GM19395 (cell line): ENCODE results near the gene CHD9.
A peak's percentile ranks its signal among the peaks of the same experiment; 100 is the strongest.
"Not testable (repeated sequence)": the region's sequence is repeated elsewhere in the genome, so short reads cannot be mapped to it uniquely, and the experiment has no call there.

ENCODE experiments used
- ATAC-seq: cut with Tn5 transposase; IDR thresholded peaks from one replicate; pipeline ENCODE4 v1.9.1; 2021; ENCODE audit warnings: mild to moderate bottlenecking, moderate library complexity; ENCODE audit not compliant: unreplicated experiment

Gene CHD9

GRCh38 chr16:53074296-53074695 lies 19.5 kb downstream of the CHD9 start:
- ATAC-seq, result not testable (repeated sequence)

DNA sequence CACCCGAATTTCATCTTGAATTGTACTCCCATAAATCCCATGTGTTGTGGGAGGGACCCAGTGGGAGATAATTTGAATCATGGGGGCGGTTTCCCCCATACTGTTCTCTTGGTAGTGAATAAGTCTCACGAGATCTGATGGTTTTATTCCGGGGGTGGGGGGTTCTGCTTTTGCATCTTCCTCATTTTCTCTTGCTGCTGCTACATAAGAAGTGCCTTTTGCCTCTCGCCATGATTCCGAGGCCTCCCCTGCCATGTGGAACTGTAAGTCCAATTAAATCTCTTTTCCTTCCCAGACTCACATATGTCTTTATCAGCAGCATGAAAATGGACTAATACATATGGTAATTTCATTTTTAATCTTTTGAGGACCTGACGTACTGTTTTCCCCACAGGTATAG lies 20.7 kb downstream of the CHD9 start:
- not testable (repeated sequence) for ATAC-seq

DNA sequence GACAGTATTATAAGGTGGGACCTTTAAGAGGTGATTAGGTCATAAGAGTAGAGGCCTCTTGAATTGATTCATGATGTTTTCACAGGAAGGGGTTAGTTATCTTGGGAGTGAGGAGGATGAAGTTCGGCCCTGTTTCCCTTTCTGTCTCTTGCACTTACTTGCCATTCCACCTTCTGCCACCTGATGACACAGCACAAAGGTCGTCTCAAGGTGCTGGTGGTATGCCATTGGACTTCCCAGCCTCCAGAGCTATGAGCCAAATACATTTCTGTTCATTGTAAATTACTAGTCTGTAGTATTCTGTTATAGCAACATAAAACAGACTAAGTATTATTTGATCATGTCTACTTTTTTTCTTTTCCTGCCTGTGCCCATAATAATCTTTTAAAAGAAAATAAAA lies 23.5 kb downstream of the CHD9 start:
- no peak for ATAC-seq

DNA sequence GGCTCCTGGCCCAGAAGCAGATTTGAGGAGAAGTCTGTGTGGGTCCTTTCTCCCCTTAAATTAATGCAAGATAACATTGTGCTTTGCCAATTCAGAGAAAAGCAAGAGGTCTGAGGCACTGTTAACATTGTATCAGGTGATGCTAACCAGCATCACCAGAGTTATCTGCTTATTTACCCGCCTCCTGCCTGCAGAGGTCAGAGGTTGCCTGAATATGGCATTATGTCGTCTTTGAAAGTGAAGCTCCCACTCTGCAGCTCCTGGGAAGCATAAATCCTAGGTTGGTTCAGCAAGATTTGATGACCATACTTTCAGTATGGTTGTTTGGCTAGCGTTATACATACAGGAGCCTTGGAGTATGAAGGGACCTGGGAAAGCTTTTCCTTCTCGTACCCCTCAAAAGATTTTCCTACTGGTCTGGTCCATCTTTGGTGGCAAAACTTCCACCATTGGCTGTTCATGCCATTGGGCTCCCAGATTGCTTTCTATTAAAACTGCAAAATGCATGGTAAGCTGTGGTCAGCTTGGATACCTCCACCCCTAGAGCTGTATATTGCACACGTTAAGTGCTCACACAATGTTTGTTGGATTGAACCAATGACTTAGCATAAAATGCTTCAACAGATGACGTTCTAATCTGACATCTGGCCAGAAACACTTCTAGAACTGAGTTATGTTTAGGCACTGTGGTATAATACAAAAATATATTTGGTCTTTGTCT lies 24.1 kb downstream of the CHD9 start:
- ATAC-seq, result no peak

DNA sequence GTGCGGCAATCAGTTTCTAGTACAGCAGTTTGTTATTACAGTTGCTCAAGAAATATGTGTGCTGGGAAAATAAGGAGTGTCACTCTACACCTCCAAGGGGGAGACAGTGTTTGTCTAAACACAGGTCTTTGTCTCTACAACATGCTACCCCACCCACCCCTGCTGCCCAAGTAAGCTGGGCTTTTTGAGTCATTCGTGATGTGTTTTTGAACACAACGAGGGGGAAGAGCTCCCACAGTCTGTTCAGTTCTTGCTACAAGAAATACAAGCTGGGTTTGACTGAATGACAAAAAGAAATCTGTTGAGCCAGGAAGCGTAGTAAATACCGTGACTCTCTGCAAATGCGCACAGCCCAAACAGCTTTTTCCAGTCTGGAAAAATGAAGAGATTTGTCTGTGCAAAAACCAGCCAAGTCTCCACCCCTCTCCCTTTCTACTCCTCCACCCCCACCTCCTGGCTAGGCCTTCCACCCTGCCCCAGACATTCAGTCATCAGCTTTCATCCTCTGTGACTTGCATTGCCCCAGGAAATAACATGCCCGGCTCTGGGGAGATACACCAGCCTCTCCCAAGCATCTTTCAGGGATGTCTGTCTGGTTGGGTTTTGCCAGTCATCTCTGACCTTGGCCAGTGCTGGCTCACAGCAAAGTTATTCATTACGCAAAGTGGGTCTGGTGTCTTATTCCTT lies 25.7 kb downstream of the CHD9 start:
- no peak for ATAC-seq

DNA sequence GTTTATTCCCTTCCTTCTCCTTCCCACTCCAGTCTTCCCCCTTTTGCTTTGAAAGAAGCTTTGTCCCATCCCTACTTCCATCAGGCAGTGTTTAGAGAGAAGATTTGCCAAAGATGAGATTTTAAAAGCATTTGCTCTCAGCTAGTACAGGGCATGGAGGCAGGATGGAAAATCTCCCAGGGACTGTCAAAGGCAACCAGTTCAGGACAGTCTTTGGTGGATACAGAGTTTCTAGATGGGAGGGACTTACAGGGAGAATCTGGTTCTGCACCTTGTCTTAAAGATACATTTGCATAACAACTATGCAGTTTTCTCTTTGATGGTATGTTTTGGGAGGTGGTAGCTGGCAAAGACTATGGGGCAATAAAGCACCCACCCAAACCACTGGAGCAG lies 26.2 kb downstream of the CHD9 start:
- no peak for ATAC-seq

- ATAC-seq, result no peak
Measured at GRCh38 chr16:53081686-53082407, 27.1 kb downstream of the CHD9 start.

DNA sequence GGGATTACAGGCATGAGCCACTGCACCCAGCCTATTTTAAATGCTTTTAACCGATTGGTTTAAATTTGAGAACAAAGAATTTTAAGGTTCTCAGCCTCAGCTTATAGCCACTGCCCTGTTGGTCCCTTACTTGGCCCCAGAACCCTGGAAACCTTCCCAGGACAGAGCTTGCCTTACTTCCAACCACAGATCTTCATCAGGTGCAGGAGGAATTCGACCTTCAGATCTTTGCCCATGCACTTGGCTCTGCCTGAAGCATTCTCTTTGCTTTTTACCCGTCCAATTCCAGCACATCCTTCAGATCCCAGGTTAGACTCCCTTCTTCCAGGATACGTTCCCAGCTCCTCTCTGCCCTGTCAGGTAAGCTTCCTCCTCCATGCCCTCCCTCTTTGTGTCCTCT lies 27.7 kb downstream of the CHD9 start:
- no peak for ATAC-seq

GRCh38 chr16:53083119-53083518 lies 28.3 kb downstream of the CHD9 start:
- ATAC-seq, result no peak

- no peak for ATAC-seq
Measured at GRCh38 chr16:53084141-53084541, 29.4 kb downstream of the CHD9 start.

DNA sequence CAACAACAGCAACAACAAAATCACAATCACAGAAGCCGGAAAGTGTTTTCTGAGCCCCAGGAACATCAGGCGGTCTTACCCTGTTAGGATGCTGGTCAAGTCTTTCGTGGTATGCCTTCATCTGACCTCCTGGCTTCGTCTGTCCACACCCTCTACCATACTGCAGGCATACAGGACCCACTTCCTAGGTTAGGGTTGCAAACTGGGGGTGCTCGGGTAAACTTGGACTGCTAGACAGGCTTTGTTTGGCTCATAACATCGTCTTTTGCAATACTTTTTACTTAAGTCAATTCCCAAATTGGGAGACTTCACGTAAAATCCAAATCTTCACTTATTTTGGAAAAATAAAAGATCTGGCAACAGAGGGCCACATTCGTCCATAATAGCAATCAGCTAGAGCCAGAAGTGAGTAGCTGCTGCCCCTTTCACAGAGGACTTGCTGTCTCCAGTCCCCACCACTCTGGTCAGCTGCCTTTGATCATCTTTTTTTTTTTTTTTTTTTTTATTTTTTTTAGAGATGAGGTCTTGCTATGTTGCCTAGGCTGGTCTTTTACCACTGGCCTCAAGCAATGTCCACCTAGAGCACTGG lies 30.0 kb downstream of the CHD9 start:
- no peak for ATAC-seq

DNA sequence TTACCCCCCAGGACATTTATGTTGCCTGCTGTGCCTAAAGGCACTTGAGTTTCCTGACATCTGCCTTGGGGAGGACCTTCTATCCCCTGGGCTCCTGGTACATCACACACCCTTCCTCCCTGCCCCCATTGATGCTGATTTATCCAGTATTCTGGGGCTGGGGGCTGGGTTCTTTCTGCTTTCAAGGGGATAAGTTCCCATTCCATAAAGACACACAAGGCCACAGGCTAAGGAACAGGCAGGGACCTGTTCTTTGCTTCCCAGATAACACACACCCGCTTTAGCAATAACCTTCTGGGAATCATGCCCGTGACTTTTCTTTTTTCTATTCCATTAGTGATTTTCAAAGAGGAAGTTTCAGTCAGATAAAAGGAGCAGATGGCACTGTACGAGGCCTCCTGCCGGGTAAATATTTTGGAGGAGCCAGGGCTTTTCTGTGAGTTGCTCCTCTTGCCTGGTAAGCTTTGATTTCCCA lies 30.6 kb downstream of the CHD9 start:
- ATAC-seq, result no peak

DNA sequence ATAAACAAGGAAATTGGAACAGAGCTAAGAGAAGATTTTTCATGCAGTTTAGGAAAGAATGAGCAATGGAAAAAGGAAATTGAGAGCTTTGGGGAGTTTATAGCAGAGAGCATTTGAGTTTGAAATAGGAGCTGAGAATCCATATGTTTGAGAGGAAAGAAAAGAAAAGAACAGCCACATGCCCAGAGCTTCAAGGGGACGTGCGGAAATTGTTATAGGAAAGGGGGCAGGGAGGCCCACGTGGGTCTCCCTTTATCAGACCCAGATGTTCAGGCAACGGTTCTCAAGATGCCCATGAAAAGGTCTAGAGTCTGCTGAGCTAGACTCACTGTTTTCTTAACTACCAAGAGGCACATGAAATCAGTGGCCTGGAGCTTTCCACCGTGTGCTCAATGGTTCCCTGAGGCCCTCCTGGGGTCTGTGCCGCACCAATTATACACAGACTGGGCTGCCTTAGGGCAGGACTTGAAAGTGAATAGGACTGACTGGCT lies 31.2 kb downstream of the CHD9 start:
- no peak for ATAC-seq

GRCh38 chr16:53087101-53087500 lies 32.3 kb downstream of the CHD9 start:
- ATAC-seq, result no peak

GRCh38 chr16:53089434-53090285 lies 34.9 kb downstream of the CHD9 start:
- ATAC-seq, result no peak

DNA sequence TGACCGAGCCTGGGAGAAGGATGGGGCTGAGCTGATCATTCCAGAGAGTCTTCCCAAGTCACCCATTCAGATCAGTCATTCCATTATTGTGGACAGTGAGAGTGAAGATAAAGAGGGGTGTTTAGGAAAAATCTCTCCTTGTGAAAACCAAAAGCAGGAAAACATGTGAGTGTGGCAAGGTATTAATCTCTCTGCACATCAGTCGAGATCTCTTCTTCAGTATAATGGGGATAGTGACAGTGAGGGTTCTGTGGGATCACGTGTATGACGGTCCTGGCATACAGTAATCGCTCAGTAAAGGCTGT lies 35.4 kb downstream of the CHD9 start:
- ATAC-seq, result no peak

DNA sequence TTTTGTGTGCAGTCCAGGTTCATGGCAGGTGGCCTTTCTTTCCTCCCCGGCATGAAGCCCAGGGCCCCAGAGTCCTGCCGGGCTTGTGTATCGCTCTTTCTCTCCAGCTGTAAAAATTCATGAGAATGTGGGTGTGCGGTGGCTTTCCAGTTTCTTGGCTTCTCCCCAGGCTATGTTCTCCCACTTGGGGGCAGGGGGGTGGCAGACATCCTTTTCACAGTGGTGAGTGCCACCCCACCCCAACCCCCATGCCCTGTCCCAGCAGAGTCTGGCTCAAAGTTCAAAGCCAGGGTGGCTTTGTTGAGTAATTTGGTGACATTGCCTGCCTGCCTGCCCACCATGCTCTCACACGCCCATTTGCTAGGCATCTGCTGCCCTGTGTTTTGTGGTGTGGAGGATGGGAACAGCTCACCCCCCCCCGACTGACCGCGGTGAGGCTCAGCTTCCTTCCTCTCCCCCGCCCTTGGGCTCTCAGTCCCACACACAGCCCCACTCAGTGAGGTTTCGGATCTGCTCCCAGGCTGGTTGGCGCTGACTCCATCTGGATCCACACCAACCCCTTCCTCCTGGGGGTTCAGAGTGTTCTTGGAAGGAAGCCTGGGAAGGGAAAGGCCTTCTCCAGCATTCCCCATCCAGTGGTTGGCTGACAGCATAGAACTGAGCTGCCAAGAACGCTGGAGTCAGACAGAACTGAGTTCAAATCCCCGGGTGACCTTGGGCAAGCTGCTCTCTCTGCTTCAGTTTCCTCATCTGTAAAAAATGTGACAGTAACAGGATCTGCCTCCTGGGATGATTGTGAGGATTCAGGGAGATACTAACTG lies 36.0 kb downstream of the CHD9 start:
- ATAC-seq, result peak; percentile 62

DNA sequence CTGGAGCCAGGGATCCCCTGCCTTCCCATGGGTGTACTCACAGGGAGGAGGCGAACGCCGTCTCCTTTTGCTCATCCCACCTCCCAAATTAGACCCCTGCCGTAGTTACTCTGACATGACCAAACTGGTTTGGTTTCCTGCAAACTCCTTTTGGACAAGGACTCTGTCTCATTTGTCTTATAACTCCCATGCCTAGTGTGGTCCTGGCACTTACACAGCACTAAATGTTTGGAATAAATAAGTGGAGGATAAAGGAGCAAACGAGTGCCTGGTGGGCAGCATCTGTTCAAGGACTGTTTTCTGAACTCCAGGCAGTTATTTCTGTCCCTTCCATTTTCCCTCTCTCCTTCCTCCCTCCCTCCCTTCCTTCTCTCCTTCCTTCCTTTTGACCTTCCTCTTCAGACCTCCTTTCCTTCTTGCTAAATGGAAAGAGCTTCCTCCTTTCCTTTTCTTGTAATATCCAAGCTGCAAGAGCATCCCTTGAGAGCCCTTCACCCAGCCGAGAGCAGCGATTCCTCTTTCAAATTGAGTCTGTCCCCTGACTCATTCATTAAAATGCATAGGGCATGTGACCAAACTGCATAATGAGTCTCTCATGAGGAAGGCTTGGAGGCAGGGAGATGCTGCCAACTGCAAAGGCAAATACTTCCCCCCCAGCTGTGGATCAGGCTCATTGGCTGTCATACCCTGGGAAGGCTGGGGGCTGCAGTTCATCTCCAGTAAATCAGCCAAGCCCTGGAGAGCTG lies 36.8 kb downstream of the CHD9 start:
- peak; percentile 68 for ATAC-seq

GRCh38 chr16:53092284-53092683 lies 37.5 kb downstream of the CHD9 start:
- no peak for ATAC-seq
